H9 (cell line): Measurements from ENCODE around the gene TSPAN1. TPM values are rescaled to one million over a fixed set of nuclear protein-coding genes. Genes with fewer than 3 reads are reported as not detected.

Source experiments
- DNase-seq: peaks from one replicate; pipeline ENCODE4 v3.0.0-alpha.2; 2017
- H2AFZ ChIP-seq: one replicate; pipeline ENCODE4 v1.6.1; 2013; ENCODE audit warnings: mild to moderate bottlenecking, low read length, control low read depth, moderate library complexity
- H2AK5ac ChIP-seq: 2 replicates; pipeline ENCODE4 v1.6.1; 2013; ENCODE audit warnings: low read length, control low read depth, mixed read lengths; ENCODE audit not compliant: insufficient read length
- H2BK120ac ChIP-seq: one replicate; pipeline ENCODE4 v1.6.1; 2013; ENCODE audit warnings: low read depth, mild to moderate bottlenecking, low read length, control low read depth, inconsistent platforms; ENCODE audit not compliant: poor library complexity, severe bottlenecking
- H2BK12ac ChIP-seq: 2 replicates; pipeline ENCODE4 v1.6.1; 2013; ENCODE audit warnings: low read length, control low read depth, mixed read lengths, low read depth; ENCODE audit not compliant: insufficient read length
- H2BK15ac ChIP-seq: 2 replicates; pipeline ENCODE4 v1.6.1; 2013; ENCODE audit warnings: low read depth, low read length, control low read depth
- H2BK20ac ChIP-seq: one replicate; pipeline ENCODE4 v1.6.1; 2013; ENCODE audit warnings: low read depth, mild to moderate bottlenecking, low read length, control low read depth, inconsistent platforms; ENCODE audit not compliant: poor library complexity, severe bottlenecking
- H2BK5ac ChIP-seq: 2 replicates; pipeline ENCODE4 v1.6.1; 2013; ENCODE audit warnings: low read length, control low read depth, mixed read lengths; ENCODE audit not compliant: insufficient read length
- H3K14ac ChIP-seq: 2 replicates; pipeline ENCODE4 v1.6.1; 2013; ENCODE audit warnings: low read length, control low read depth; ENCODE audit not compliant: insufficient read depth
- H3K18ac ChIP-seq: 2 replicates; pipeline ENCODE4 v1.6.1; 2013; ENCODE audit warnings: low read depth, mild to moderate bottlenecking, mixed read lengths, low read length, control low read depth; ENCODE audit not compliant: insufficient read length
- H3K23ac ChIP-seq: 2 replicates; pipeline ENCODE4 v1.6.1; 2013; ENCODE audit warnings: low read length, control low read depth, mixed read lengths, low read depth; ENCODE audit not compliant: insufficient read length
- H3K23me2 ChIP-seq: 2 replicates; pipeline ENCODE4 v1.6.1; 2013; ENCODE audit warnings: low read depth, mild to moderate bottlenecking, mixed read lengths, low read length, control low read depth; ENCODE audit not compliant: insufficient read length, poor library complexity, severe bottlenecking
- H3K27ac ChIP-seq: 2 replicates; pipeline ENCODE4 v1.5.1; 2013; ENCODE audit warnings: low read length, control low read depth, mixed read lengths, low read depth; ENCODE audit not compliant: insufficient read length
- H3K27me3 ChIP-seq: 2 replicates; pipeline ENCODE4 v1.6.1; 2013; ENCODE audit warnings: low read length, control low read depth, inconsistent platforms; ENCODE audit not compliant: insufficient read depth
- H3K4ac ChIP-seq: 2 replicates; pipeline ENCODE4 v1.6.1; 2013; ENCODE audit warnings: low read depth, mild to moderate bottlenecking, control low read depth, inconsistent platforms, low read length, moderate library complexity
- H3K4me1 ChIP-seq: 2 replicates; pipeline ENCODE4 v1.6.1; 2013; ENCODE audit warnings: low read length, control low read depth, inconsistent platforms; ENCODE audit not compliant: insufficient read depth
- H3K4me2 ChIP-seq: 2 replicates; pipeline ENCODE4 v1.6.1; 2013; ENCODE audit warnings: low read length, control low read depth, mixed read lengths; ENCODE audit not compliant: insufficient read length, insufficient read depth
- H3K56ac ChIP-seq: 2 replicates; pipeline ENCODE4 v1.6.1; 2013; ENCODE audit warnings: low read depth, mild to moderate bottlenecking, mixed read lengths, low read length, control low read depth; ENCODE audit not compliant: insufficient read length
- H3K79me1 ChIP-seq: 2 replicates; pipeline ENCODE4 v1.6.1; 2013; ENCODE audit warnings: low read depth, mild to moderate bottlenecking, moderate library complexity, low read length, control low read depth, inconsistent platforms; ENCODE audit not compliant: insufficient read depth, poor library complexity, severe bottlenecking
- H3K79me2 ChIP-seq: 2 replicates; pipeline ENCODE4 v1.6.1; 2013; ENCODE audit warnings: low read length, control low read depth, inconsistent platforms; ENCODE audit not compliant: insufficient read depth
- H3K9ac ChIP-seq: 2 replicates; pipeline ENCODE4 v1.6.1; 2013; ENCODE audit warnings: low read length, control low read depth, mixed read lengths; ENCODE audit not compliant: insufficient read length; ENCODE audit errors: extremely low read depth
- H3K9me3 ChIP-seq: one replicate; pipeline ENCODE4 v1.6.1; 2013; ENCODE audit warnings: low read depth, low read length, inconsistent platforms; ENCODE audit not compliant: control insufficient read depth
- H3T11ph ChIP-seq: one replicate; pipeline ENCODE4 v1.6.1; 2013; ENCODE audit warnings: mild to moderate bottlenecking, low read length, control low read depth, inconsistent platforms
- H4K20me1 ChIP-seq: one replicate; pipeline ENCODE4 v1.6.1; 2013; ENCODE audit not compliant: control insufficient read depth, insufficient read length, insufficient read depth
- H4K5ac ChIP-seq: 2 replicates; pipeline ENCODE4 v1.6.1; 2013; ENCODE audit warnings: low read depth, mild to moderate bottlenecking, mixed read lengths, low read length, control low read depth; ENCODE audit not compliant: insufficient read length
- H4K8ac ChIP-seq: replicated peaks from 2 replicates; pipeline ENCODE4 v1.6.1; 2013; ENCODE audit warnings: low read length, control low read depth, mixed read lengths, low read depth; ENCODE audit not compliant: insufficient read length
- H4K91ac ChIP-seq: 2 replicates; pipeline ENCODE4 v1.6.1; 2013; ENCODE audit warnings: low read depth, mild to moderate bottlenecking, moderate library complexity, mixed read lengths, low read length, control low read depth; ENCODE audit not compliant: insufficient read length
- H3K27ac Mint-ChIP-seq, 3 experiments: 2 replicates in 2 of 3; 3 replicates in 1 of 3; pipeline ENCODE4 v1.8.0; 2020 to 2021; ENCODE audit warnings: mixed read lengths in 3 of 3, mild to moderate bottlenecking in 1 of 3, moderate library complexity in 1 of 3
- H3K27me3 Mint-ChIP-seq: 2 replicates; pipeline ENCODE4 v1.8.0; 2021; ENCODE audit warnings: low read depth, mild to moderate bottlenecking, moderate library complexity, mixed read lengths
- H3K36me3 Mint-ChIP-seq, 3 experiments: 2 replicates in 2 of 3; 3 replicates in 1 of 3; pipeline ENCODE4 v1.8.0; 2020 to 2021; ENCODE audit warnings: low read depth in 3 of 3, mixed read lengths in 3 of 3; ENCODE audit not compliant: insufficient read depth in 1 of 3
- H3K4me1 Mint-ChIP-seq, 2 experiments: 2 replicates each; pipeline ENCODE4 v1.8.0; 2020; ENCODE audit warnings: mixed read lengths in 2 of 2
- H3K4me3 Mint-ChIP-seq, 2 experiments: 2 replicates in 1 of 2; 3 replicates in 1 of 2; pipeline ENCODE4 v1.8.0; 2020 to 2021; ENCODE audit warnings: mild to moderate bottlenecking in 2 of 2, mixed read lengths in 2 of 2, moderate library complexity in 1 of 2
- H3K9me3 Mint-ChIP-seq, 2 experiments: 2 replicates in 1 of 2; 3 replicates in 1 of 2; pipeline ENCODE4 v1.8.0; 2020; ENCODE audit warnings: mild to moderate bottlenecking in 2 of 2, mixed read lengths in 2 of 2, moderate library complexity in 1 of 2
- WGBS: extraction: QIAGEN DNeasy Blood & Tissue Kit; methylation state at CpG from one replicate; pipeline ENCODE4 v1.1.7; 2013; ENCODE audit warnings: missing lambda C conversion rate, low lambda C conversion rate, mixed read lengths; ENCODE audit not compliant: insufficient read length; ENCODE audit errors: extremely low coverage; 5-methylcytosine and 5-hydroxymethylcytosine counted together
- total RNA-seq: library from RNA; stranded (reverse); gene quantifications from 2 replicates; pipeline ENCODE4 v1.2.1, GENCODE V29; 2021
- TF ChIP-seq, protein P1 (sequence below): fragments of 200-600 bp; sonication (generic); conservative IDR thresholded peaks from 3 replicates; pipeline ENCODE4 v1.8.0; 2021; ENCODE audit warnings: antibody characterized with exemption, mild to moderate bottlenecking

TSPAN1 gene
- total RNA-seq, 1 experiment from 2014 or later, result not detected

DNA sequence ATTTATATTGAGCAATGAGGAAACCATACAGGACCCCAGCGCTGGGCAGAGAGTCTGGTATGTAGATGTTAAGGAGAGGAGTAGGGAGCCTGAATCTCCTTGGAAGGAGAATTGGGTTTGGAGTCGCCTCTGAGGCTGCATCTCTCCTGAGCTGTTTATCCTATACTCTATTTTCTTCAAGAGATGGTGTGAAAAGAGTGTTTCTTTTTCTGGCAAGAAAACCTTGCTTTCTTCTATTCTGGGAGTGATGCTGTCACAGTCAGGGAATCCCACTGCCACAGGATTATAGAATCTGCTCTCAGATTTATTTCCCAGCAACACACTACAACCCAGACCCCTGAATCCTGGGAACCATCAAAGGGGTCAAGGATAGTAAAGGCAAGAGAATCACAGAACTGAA, 31.5 kb downstream of the TSPAN1 start:
- no peak overlapping the region for H3K9ac ChIP-seq
- H3K18ac ChIP-seq, result no peak overlapping the region
- no peak overlapping the region for H2BK5ac ChIP-seq
- H3K4me3 Mint-ChIP-seq, result no peak overlapping the region
- H3K23me2 ChIP-seq, result peaks cover 15% of the 10 kb centered on the region
- no peak overlapping the region for H3T11ph ChIP-seq
- H3K56ac ChIP-seq, result no peak overlapping the region
- no peak overlapping the region for H3K14ac ChIP-seq
- no peaks in the 10 kb centered on the region for H3K27me3 ChIP-seq
- peaks cover 0 to 2% (median 2%) of the 10 kb centered on the region in 3 experiments; a peak in 3 of 7 replicates for H3K36me3 Mint-ChIP-seq
- no peak overlapping the region for H3K23ac ChIP-seq
- H3K4me1 Mint-ChIP-seq, result peaks cover 16 to 22% of the 10 kb centered on the region in 2 experiments
- H4K91ac ChIP-seq, result no peak overlapping the region
- H3K4me1 ChIP-seq, result no peaks in the 10 kb centered on the region
- H3K79me2 ChIP-seq, result no peaks in the 10 kb centered on the region
- no peak overlapping the region for H3K27ac ChIP-seq
- no peak for DNase-seq
- H3K9me3 ChIP-seq, result no peaks in the 10 kb centered on the region
- no peak overlapping the region for H3K4me2 ChIP-seq
- H4K5ac ChIP-seq, result no peak overlapping the region
- H3K4ac ChIP-seq, result no peak overlapping the region
- H2AK5ac ChIP-seq, result no peak overlapping the region
- no peak overlapping the region for H3K27ac Mint-ChIP-seq
- H2BK12ac ChIP-seq, result no peak overlapping the region
- no peak overlapping the region for H2BK15ac ChIP-seq
- WGBS, result no CpG with 5 or more reads among the region's 2 CpGs
- no peak overlapping the region for H2BK20ac ChIP-seq
- no peaks in the 10 kb centered on the region for H4K20me1 ChIP-seq
- peaks cover 2% of the 10 kb centered on the region for H3K27me3 Mint-ChIP-seq
- H4K8ac ChIP-seq, result no peak overlapping the region
- H3K9me3 Mint-ChIP-seq, result no peaks in the 10 kb centered on the region
- H2AFZ ChIP-seq, result no peak overlapping the region
- H3K79me1 ChIP-seq, result no peaks in the 10 kb centered on the region
- H2BK120ac ChIP-seq, result no peak overlapping the region
- TF ChIP-seq, protein P1, sequence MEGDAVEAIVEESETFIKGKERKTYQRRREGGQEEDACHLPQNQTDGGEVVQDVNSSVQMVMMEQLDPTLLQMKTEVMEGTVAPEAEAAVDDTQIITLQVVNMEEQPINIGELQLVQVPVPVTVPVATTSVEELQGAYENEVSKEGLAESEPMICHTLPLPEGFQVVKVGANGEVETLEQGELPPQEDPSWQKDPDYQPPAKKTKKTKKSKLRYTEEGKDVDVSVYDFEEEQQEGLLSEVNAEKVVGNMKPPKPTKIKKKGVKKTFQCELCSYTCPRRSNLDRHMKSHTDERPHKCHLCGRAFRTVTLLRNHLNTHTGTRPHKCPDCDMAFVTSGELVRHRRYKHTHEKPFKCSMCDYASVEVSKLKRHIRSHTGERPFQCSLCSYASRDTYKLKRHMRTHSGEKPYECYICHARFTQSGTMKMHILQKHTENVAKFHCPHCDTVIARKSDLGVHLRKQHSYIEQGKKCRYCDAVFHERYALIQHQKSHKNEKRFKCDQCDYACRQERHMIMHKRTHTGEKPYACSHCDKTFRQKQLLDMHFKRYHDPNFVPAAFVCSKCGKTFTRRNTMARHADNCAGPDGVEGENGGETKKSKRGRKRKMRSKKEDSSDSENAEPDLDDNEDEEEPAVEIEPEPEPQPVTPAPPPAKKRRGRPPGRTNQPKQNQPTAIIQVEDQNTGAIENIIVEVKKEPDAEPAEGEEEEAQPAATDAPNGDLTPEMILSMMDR, result no peak
